ENCODE measurements around the gene MYO18B.

- TF ChIP-seq TCF4 (CRISPR knock-in tag; IDR thresholded peaks at IDR 0.05; ENCODE audit: borderline replicate concordance) = no peak
- no peak for TF ChIP-seq TSHZ2 (CRISPR knock-in tag; IDR thresholded peaks at IDR 0.05)
- no peak for TF ChIP-seq CREB5 (CRISPR knock-in tag; IDR thresholded peaks at IDR 0.05; ENCODE audit: low read depth)
- TF ChIP-seq ZFP3 (CRISPR knock-in tag; IDR thresholded peaks at IDR 0.05) = no peak
- no peak for TF ChIP-seq ZNF70 (CRISPR knock-in tag; IDR thresholded peaks at IDR 0.05)
- no peak for TF ChIP-seq PATZ1 (CRISPR knock-in tag; IDR thresholded peaks at IDR 0.05; ENCODE audit: borderline replicate concordance)
- TF ChIP-seq ZFP30 (CRISPR knock-in tag; IDR thresholded peaks at IDR 0.05) = no peak
- TF ChIP-seq CSRNP3 (CRISPR knock-in tag; IDR thresholded peaks at IDR 0.05) = no peak
- TF ChIP-seq TOX (CRISPR knock-in tag; IDR thresholded peaks at IDR 0.05; ENCODE audit: borderline replicate concordance) = no peak
- TF ChIP-seq ZC3H10 (CRISPR knock-in tag; IDR thresholded peaks at IDR 0.05) = no peak
- no peak for TF ChIP-seq RARB (CRISPR knock-in tag; IDR thresholded peaks at IDR 0.05)
- TF ChIP-seq PPARA (CRISPR knock-in tag; IDR thresholded peaks at IDR 0.05; ENCODE audit: borderline replicate concordance) = no peak
Measured at GRCh38 chr22:25758316-25758715, 16.3 kb downstream of the MYO18B start.
